ENCODE results near the gene PAPOLG. TPM values are rescaled to one million over a fixed set of nuclear protein-coding genes. Genes with fewer than 3 reads are reported as not detected.

The PAPOLG gene
- total and polyA plus RNA-seq, 9 of the 15 experiments (the other 6 are each of a cell fraction or from before 2014, with no cell fraction given), result 3.9 to 16.3 (median 10.0) TPM

GRCh38 chr2:60821587-60822302 is 65.7 kb downstream of the PAPOLG start:
- Histone ChIP-seq H3K79me2 (ENCODE audit: control insufficient read depth, insufficient read depth, low read length) (no peaks in the 10 kb centered on the region), H3K9me1 (ENCODE audit: control insufficient read depth, insufficient read depth, low read length) (no peaks in the 10 kb centered on the region), H4K20me1 (replicated peaks; ENCODE audit: control insufficient read depth, insufficient read depth, low read length) (no peaks in the 10 kb centered on the region), H3K4me3 (no peak overlapping the region), H3K27ac (ENCODE audit: extremely low read depth, low read depth, low read length) (no peak overlapping the region), H3K36me3 (ENCODE audit: control insufficient read depth, insufficient read depth, low read length) (no peaks in the 10 kb centered on the region), H3K9me3 (replicated peaks; ENCODE audit: control insufficient read depth, insufficient read depth, low read depth, low read length) (no peaks in the 10 kb centered on the region), H2AFZ (ENCODE audit: low read depth, low read length) (no peak overlapping the region), H3K4me2 (ENCODE audit: insufficient read depth, low read length) (no peak overlapping the region), H3K4me1 (replicated peaks in 1 of 2; ENCODE audit: control insufficient read depth in 2 of 2, insufficient read depth in 2 of 2, low read length in 2 of 2) (peaks cover 0 to 2% of the 10 kb centered on the region in 2 experiments; a peak in 2 of 5 replicates), H3K27me3 (ENCODE audit: control insufficient read depth in 2 of 2, insufficient read depth in 2 of 2, low read length in 2 of 2) (peaks cover 4 to 6% of the 10 kb centered on the region in 2 experiments; a peak in 4 of 5 replicates), H3K9ac (ENCODE audit: insufficient read depth in 1 of 2, low read depth in 2 of 2, low read length in 2 of 2) (no peak overlapping the region)
- CTCF ChIA-PET (ENCODE audit: low intra/inter-chr PET ratio), result no interaction called here
- FAIRE-seq (no peak), DNase-seq (ENCODE audit: extremely low read depth in 1 of 4, low spot score in 3 of 4) (no peak), ATAC-seq (no peak)
- in situ Hi-C loops (cut with MboI) (no loop called here), intact Hi-C loops (cut with micrococcal nuclease) (loop anchor here (1.0 kb wide), 1 partner anchor 36 kb away; no protein-coding TSS in a partner anchor)
- POLR2A ChIA-PET, result no interaction called here
- no TSS peak for BruUV-seq (replicated peaks)
- 11% methylated on average over 5 of the region's 6 CpGs for WGBS (ENCODE audit: insufficient coverage, low coverage, missing lambda C conversion rate)
- TF ChIP-seq ZNF740 (CRISPR knock-in tag; IDR thresholded peaks at IDR 0.05) (no peak), ZNF740 (tag; IDR thresholded peaks at IDR 0.05) (no peak), HMGXB4 (CRISPR knock-in tag; IDR thresholded peaks at IDR 0.05) (no peak), THRA (IDR thresholded peaks at IDR 0.05) (no peak), HDAC8 (tag; IDR thresholded peaks at IDR 0.05) (no peak), ZKSCAN3 (CRISPR knock-in tag; IDR thresholded peaks at IDR 0.05) (no peak), E2F8 (IDR thresholded peaks at IDR 0.05; ENCODE audit: low read depth, partially characterized antibody) (no peak), ID3 (CRISPR knock-in tag; IDR thresholded peaks at IDR 0.05) (no peak), ID3 (tag; IDR thresholded peaks at IDR 0.05) (no peak), FIP1L1 (IDR thresholded peaks at IDR 0.05; ENCODE audit: low read depth, low read length, poor library complexity, severe bottlenecking) (no peak), PHF21A (IDR thresholded peaks at IDR 0.05; ENCODE audit: borderline replicate concordance, low read depth) (no peak), CREM (IDR thresholded peaks at IDR 0.05; ENCODE audit: low read depth) (no peak), HDAC3 (IDR thresholded peaks at IDR 0.05; ENCODE audit: borderline replicate concordance, partially characterized antibody) (no peak), TEAD4 (IDR thresholded peaks at IDR 0.05; ENCODE audit: low read length) (no peak), TEAD4 (CRISPR knock-in tag; IDR thresholded peaks at IDR 0.05; ENCODE audit: borderline replicate concordance) (no peak)
